H1 (cell line): ENCODE results near the gene PNMA3. TPM values are rescaled to one million over a fixed set of nuclear protein-coding genes. Genes with fewer than 3 reads are reported as not detected.

Source experiments
- KDM5A ChIP-seq: fragments of 200-600 bp; IDR thresholded peaks from 2 replicates; pipeline ENCODE4 v1.7.1; 2012; ENCODE audit warnings: mild to moderate bottlenecking, low read length, inconsistent platforms, mixed read lengths
- RAD21 ChIP-seq, 2 experiments: IDR thresholded peaks in 1 of 2; conservative IDR thresholded peaks in 1 of 2; 2 replicates each; pipeline ENCODE4 v1.6.1; 2011; ENCODE audit warnings: low read depth in 2 of 2, low read length in 2 of 2, improper control_type of control experiment in 1 of 2, inconsistent platforms in 1 of 2, mild to moderate bottlenecking in 1 of 2, moderate library complexity in 1 of 2
- TBP ChIP-seq: IDR thresholded peaks from 2 replicates; pipeline ENCODE4 v1.6.1; 2011; ENCODE audit warnings: low read depth, low read length, improper control_type of control experiment
- ZNF274 ChIP-seq: IDR thresholded peaks from 2 replicates; pipeline ENCODE4 v1.7.0; 2012; ENCODE audit warnings: low read length, borderline replicate concordance; ENCODE audit errors: extremely low read depth
- polyA plus RNA-seq, 7 experiments: library from polyadenylated mRNA; depleted of rRNA in 3 of 7; stranded (reverse) in 5 of 7; unstranded in 2 of 7; fragments of >200 nt in 5 of 7; fragments of 200-250 nt in 2 of 7; gene quantifications; 1 replicate in 5 of 7; 2 replicates in 1 of 7; 4 replicates in 1 of 7; pipeline versions ENCODE4 v1.2.1 to v1.2.3, GENCODE V29; 2011 to 2013; ENCODE audit warnings: missing spikeins in 2 of 7, mixed read lengths in 2 of 7
- total RNA-seq: library from RNA; stranded (reverse); fragmentation: NEBNext Ultra II Directional; extraction: Animal tissue kit (Norgen Biotek cat#: 25700); gene quantifications from 2 replicates; pipeline ENCODE4 v1.2.1, GENCODE V29; 2021

Gene PNMA3
- total and polyA plus RNA-seq, 2 of the 8 experiments (the other 6 are each of a cell fraction or from before 2014, with no cell fraction given), result 3.3 to 6.9 TPM

DNA sequence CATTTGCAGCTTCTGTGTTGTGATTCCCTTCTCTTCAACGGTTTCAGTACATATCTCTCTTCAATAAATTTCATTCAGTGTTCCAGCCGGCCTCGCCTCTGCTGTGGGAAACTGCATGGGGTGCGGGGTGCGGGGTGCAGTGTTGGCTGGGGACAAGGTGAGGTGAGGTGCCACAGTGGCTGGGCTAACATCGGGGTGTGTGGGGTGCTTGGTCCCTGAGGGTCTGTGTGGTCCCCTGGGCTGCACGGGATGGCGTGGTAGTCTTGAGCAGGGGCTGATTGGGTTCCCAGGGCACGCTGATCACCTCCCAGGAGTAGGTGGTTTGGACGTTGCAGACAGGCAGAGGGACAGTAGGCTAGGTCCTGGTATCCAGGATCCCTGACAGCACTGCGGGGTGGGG, 18.7 kb downstream of the PNMA3 start (continued):
- TF ChIP-seq RAD21 (IDR thresholded peaks at IDR 0.05 in 1 of 2, conservative IDR thresholded peaks at IDR 0.05 in 1 of 2; ENCODE audit: low read depth in 2 of 2, low read length in 2 of 2) (no peak), TBP (no peak), KDM5A (no peak), ZNF274 (no peak)
- TF ChIP-seq, all 59 proteins: peak for 0
